BE2C (cell line): ENCODE data around the gene CPA2.

Experiments
- DNase-seq: peaks from one replicate; pipeline ENCODE4 v3.0.0-alpha.2; 2020
- H3K27me3 ChIP-seq: fragments of 250-450 bp; sonication (Bioruptor Pico); 2 replicates; pipeline ENCODE4 v1.5.1; 2020; ENCODE audit warnings: mild to moderate bottlenecking
- H3K36me3 ChIP-seq: fragments of 250-450 bp; sonication (Bioruptor Pico); 2 replicates; pipeline ENCODE4 v1.5.1; 2020; ENCODE audit warnings: mild to moderate bottlenecking
- H3K4me1 ChIP-seq: fragments of 250-450 bp; sonication (Bioruptor Pico); 2 replicates; pipeline ENCODE4 v1.5.1; 2020
- H3K4me3 ChIP-seq: 2 replicates; pipeline ENCODE4 v1.5.1; 2011; ENCODE audit warnings: low read depth, low read length
- H3K9me3 ChIP-seq: fragments of 250-450 bp; sonication (Bioruptor Pico); 2 replicates; pipeline ENCODE4 v1.5.1; 2020
- TF ChIP-seq, protein P1 (sequence below): IDR thresholded peaks from 2 replicates; pipeline ENCODE4 v1.5.1; 2012; ENCODE audit warnings: mild to moderate bottlenecking, low read depth, low read length

CPA2 gene

DNA sequence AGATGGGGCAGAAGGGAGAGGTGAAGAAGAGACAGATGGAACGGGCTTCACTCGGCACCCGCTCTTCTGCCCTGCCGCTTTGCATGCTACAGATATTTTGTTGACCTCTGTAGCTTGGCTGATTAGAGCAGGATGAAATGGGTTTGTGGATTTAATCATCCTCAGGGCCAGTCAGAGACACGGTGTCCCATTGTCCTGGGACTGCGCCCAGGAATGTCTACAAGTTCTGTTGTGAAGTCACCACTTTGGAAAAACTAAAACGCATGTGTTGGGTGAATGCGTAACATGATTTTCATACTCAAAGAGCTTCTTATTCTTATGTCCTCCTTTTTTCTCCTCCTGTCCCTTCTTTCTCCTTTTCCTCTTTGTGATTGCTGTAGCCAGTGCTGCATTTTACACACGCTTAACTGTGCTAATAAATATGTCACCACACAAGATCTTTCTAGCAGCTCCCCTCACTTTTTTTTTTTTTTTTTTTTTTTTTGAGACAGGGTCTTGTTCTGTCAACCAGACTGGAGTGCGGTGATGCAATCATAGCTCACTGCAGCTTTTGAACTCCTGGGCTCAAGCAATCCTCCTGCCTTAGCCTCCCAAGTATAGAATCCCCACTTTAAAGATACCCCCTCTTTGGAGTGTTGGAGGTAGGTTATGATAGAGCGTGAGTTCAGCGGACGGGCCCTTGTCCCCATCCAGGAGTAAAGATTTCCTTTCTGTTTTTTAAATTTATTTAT is 29.7 kb downstream of the CPA2 start:
- Histone ChIP-seq H3K4me3 (no peak overlapping the region), H3K36me3 (no peaks in the 10 kb centered on the region), H3K4me1 (no peaks in the 10 kb centered on the region), H3K9me3 (no peaks in the 10 kb centered on the region), H3K27me3 (no peaks in the 10 kb centered on the region)
- TF ChIP-seq, protein P1, sequence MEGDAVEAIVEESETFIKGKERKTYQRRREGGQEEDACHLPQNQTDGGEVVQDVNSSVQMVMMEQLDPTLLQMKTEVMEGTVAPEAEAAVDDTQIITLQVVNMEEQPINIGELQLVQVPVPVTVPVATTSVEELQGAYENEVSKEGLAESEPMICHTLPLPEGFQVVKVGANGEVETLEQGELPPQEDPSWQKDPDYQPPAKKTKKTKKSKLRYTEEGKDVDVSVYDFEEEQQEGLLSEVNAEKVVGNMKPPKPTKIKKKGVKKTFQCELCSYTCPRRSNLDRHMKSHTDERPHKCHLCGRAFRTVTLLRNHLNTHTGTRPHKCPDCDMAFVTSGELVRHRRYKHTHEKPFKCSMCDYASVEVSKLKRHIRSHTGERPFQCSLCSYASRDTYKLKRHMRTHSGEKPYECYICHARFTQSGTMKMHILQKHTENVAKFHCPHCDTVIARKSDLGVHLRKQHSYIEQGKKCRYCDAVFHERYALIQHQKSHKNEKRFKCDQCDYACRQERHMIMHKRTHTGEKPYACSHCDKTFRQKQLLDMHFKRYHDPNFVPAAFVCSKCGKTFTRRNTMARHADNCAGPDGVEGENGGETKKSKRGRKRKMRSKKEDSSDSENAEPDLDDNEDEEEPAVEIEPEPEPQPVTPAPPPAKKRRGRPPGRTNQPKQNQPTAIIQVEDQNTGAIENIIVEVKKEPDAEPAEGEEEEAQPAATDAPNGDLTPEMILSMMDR: no peak
- no peak for DNase-seq

DNA sequence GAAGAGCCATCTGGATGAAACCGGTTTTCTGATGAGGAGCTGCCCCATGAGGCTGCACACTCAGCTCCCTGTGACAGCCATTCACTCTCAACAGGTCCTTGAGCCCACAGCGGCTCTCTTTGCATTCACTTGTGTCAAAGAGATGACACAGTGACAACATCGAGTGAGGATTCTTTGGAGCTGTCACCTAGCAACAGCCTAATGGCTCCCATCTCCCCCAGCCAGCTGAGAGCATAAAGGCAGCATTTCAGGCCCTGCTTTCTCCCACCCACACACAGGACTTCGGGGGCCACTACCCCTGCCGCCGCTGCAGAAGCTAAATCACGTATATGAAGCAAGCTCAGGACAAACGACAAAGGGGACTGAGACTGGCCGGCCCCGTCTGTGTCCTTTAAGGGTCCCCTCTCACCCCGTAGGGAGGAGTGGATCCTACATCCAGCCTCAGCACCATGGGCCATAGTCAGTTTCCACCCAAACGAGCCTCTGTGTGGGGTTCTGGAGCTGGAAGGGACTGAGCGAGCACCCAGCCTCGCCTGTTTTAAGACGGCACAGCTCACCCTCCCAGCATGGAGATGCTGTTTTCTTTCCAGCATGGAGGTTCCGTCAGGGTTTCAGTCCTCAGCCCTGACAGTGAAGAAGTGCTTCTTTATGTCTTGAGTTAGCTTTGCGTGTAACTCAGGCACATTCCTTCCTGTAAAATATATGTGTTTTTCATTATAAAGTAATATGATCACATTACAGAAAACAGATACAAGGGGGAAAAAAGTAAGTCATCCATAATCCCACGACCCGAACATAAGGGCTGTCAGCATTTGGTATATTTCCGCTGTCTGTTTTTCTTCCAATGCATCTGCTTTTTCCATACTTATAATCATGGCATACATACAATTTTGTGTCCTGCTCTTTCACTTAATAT is 31.2 kb downstream of the CPA2 start:
- TF ChIP-seq, protein P1: no peak
- no peaks in the 10 kb centered on the region for H3K36me3 ChIP-seq
- no peaks in the 10 kb centered on the region for H3K27me3 ChIP-seq
- no peaks in the 10 kb centered on the region for H3K9me3 ChIP-seq
- DNase-seq: no peak
- H3K4me1 ChIP-seq: no peaks in the 10 kb centered on the region
- H3K4me3 ChIP-seq: no peak overlapping the region

DNA sequence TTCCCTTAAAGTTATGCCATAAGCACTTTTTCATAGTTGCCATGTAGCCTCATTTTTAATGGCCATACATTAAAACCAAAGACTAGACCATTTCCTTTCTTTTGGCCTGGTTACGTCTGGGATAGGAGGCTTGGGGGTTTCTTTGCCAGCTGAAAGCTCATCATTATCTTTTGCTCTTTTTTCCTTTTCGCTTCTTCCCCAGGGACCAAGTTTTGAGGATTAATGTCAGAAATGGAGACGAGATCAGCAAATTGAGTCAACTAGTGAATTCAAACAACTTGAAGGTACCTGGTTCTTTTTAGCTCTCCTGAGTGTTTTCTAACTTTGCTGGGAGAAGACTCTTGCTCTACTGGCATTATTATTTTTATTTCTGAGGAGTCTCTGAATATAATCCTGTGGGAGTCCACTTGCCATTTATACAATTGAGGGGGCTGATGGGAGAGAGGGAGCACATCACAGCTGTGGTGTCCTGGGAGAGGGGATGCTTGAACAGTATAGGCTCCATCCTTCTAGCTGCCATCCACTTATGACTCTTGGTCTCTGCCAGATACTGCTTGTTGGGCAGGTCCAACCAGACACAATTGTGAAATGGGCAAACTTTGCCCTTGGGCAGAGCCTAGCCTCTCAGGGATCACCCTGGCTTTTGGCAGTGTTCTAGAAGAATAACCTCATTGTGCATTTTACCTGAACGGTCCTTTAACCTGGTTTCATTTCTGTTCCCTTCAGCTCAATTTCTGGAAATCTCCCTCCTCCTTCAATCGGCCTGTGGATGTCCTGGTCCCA is 32.1 kb downstream of the CPA2 start:
- DNase-seq: no peak
- no peaks in the 10 kb centered on the region for H3K4me1 ChIP-seq
- no peak overlapping the region for H3K4me3 ChIP-seq
- no peaks in the 10 kb centered on the region for H3K36me3 ChIP-seq
- no peaks in the 10 kb centered on the region for H3K27me3 ChIP-seq
- TF ChIP-seq, protein P1: no peak
- no peaks in the 10 kb centered on the region for H3K9me3 ChIP-seq

DNA sequence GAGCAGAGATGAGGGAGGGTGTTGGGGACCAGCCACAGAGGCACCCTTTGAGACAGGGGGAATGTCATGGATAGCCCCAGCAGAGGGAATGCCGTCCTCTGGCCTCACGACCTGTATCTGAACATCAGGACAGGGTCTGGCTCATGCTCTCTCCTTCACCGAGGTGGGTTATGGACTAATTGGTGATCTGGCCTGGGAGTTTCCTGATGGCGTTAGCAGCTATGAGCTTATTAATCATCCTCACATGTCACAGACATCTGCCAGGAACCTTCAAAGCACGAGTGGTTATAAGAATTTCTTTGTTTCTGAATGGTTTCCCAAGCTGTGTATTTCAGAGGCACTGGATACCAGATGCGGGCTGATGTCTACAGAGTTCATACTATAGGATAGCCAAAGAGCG is 33.2 kb downstream of the CPA2 start:
- Histone ChIP-seq H3K4me1 (no peaks in the 10 kb centered on the region), H3K9me3 (no peaks in the 10 kb centered on the region), H3K36me3 (no peaks in the 10 kb centered on the region), H3K27me3 (no peaks in the 10 kb centered on the region), H3K4me3 (no peak overlapping the region)
- peak; percentile 21 for DNase-seq
- TF ChIP-seq, protein P1: no peak

DNA sequence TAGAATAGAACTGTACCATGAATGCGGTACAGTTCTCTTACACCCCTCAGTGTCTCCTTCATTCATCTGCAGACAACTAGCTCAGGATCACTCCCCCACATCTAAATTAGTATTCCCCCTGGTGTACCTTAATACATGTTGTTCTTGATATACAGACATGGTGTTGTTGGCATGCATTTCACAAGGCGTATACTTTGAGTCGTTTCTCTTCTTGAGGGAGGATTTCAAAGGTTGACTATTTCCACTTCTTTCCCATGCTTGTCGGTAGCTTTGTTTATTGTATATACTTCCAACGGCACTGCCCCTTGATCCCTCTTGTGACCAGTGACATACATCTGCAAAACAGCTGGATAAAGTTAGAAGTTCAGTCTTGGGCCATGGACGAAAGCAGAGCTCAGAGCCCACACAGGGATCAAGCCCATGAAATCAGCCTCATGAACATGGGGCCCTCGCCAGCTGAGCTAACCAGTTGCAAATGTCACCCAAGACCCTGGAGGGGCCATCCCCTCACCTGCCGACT is 34.9 kb downstream of the CPA2 start:
- no peaks in the 10 kb centered on the region for H3K27me3 ChIP-seq
- no peak overlapping the region for H3K4me3 ChIP-seq
- no peak for DNase-seq
- TF ChIP-seq, protein P1: no peak
- no peaks in the 10 kb centered on the region for H3K36me3 ChIP-seq
- no peaks in the 10 kb centered on the region for H3K9me3 ChIP-seq
- H3K4me1 ChIP-seq: no peaks in the 10 kb centered on the region; the same call in 1 of the 2 replicates
